ENCODE results near the gene MARCHF9. TPM values are rescaled to one million over a fixed set of nuclear protein-coding genes. Genes with fewer than 3 reads are reported as not detected.

The MARCHF9 gene
- total RNA-seq, 2 donors from 2014 or later = 12.2 to 13.1 TPM

DNA sequence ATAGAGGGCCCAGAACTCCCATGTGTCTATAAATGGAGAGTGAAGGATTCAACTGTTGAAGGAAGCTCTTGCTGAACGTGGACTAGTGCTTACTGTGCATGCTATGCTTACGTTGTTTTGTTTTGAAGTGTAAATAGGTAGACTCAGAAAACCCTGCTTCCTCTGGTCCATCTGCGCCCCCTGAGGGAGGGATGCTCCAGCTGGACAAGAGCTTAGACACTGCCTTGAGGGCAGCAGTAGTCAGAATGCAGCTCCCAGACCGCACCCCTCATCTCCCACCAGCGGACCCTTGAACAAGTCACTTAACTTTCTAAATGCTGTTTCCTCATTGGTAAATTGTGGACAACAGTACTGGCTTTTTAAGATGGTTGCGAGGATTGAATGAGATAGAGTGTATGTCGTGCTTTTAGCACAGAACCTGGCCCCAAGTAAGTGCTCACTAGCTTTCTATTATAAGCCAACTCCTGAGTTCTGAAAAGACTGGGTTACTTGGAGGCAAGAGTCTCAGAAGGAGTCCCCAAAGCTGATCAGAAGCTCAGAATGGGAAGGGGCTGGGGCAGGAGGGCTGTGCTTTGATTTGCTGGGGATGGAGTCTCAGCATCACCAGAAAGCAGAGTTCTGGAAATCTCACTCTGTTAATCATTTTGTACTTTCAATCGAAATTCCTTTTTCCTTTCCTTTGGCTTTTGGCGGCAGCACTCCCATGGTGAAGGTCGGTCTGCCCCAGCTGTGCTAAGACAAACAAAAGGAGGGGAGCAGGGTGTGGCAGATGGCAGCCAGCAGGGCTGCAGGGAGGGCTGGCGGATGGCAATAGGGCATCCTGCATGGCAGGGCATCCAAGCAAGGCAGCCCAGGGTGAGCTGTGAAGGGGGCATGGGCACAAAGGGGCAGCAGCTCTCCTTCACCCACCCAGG is 31.9 kb upstream of the MARCHF9 start:
- intact Hi-C loops (cut with DNase I, micrococcal nuclease) = no loop called here
- no peak for DNase-seq
- no peak for ATAC-seq

GRCh38 chr12:57723630-57723962 is 31.3 kb upstream of the MARCHF9 start:
- no peak for ATAC-seq
- no peak for DNase-seq
- intact Hi-C loops (cut with DNase I, micrococcal nuclease) = no loop called here

DNA sequence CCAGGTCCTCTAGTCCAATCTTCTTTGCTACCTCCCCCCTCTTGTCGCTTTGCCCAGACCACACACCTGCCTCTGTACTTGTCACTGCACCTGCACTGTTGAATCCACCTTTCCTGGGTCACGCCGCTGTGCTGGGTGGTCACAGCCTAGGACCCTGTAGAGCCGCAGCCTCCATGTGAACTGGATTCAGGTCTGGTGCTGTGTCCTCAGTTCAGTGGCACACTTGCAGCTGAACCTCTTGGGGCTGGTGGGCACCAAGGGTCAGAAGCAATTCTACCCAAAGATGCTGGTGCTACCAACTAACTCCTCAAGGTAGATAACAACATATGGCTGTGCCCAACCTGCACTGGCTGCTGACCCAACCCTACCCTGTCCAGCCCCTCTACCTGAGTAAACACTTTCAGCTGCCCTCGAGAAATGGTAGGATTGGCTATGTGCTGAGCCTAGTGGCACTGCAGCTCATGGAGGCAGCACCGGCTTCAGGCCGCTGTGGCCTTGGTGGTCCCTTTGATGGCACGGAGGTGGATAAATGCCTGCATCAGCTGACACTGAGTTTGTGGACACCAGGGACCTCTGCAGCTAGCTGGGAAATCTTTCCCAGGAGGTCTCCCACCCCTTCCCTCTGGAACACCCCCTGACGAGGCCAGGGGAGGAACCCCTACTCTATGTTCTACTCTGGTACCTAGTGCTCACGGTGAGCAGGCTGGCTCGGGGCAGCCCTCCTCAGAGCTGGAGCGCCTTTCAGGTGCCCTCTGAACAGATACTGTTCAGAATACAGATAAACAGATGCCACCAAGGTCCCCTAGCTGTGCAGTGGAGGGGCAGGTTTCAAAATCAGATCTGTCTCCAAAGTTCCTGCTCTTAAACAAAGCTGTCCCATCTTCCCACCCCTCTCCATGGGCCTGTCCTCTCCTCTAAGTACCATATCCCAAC is 30.6 kb upstream of the MARCHF9 start:
- DNase-seq = no peak
- intact Hi-C loops (cut with DNase I, micrococcal nuclease) = no loop called here
- no peak for ATAC-seq

GRCh38 chr12:57724936-57725740 is 29.8 kb upstream of the MARCHF9 start:
- intact Hi-C loops (cut with DNase I, micrococcal nuclease) = no loop called here
- ATAC-seq (no peak), DNase-seq (no peak)

DNA sequence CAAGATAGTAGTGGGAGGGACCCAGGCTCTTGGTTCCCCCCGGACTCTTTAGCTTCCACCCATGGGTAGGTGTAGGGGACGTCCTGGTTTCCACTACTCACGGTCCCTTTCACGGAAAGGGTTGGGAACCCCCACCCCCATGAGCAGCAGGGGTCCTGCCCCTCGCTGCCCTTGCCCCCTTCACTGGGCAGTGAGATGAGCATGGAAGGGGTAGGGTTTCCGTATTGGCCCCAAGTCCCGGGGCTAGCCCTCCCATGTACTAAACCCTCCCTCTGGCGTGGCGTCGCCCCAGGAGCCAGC is 29.1 kb upstream of the MARCHF9 start:
- intact Hi-C loops (cut with DNase I, micrococcal nuclease) = no loop called here
- no peak for ATAC-seq
- no peak for DNase-seq

DNA sequence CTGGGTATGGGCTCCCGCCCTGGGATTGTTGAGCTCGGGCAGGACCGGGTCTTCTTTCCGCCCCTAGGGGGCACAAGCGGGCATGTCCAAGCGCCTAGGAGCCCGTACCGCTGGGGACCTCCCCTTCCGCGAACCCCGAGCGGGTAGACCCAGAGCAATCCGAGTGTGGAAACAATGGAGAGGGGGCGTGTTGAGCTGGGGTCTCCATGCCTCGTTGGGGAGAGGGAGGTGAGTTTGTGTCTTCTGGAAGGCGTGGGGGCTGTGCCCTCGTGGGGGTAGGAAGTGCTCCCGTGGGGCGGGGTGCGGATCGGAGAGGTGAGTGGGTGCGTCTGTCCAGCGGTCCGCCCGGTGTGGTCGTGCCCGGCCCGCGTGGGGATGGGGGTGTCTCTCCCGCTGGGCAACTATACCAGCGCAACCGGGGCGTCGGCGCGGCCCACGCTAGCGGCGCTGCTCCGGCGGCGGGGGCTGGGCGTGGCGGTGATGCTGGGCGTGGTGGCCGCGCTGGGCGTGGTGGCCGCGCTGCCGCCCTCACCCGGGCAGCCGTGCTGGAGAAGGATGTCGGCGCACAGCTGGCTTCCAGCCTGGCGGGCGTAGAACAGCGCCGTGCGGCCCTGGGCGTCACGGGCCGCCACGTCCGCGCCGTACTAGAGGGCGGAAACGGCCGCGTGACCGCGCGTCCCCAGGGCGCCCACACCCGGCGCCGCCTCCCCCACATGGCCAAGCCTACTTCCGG is 28.6 kb upstream of the MARCHF9 start:
- intact Hi-C loops (cut with DNase I, micrococcal nuclease) = no loop called here
- ATAC-seq (peak; percentile 86), DNase-seq (peak; percentile 78 to 87)

- ATAC-seq (peak; percentile 28), DNase-seq (no peak)
- intact Hi-C loops (cut with DNase I, micrococcal nuclease) = no loop called here
Measured at GRCh38 chr12:57726884-57727757, 27.8 kb upstream of the MARCHF9 start.

- no peak for DNase-seq
Measured at GRCh38 chr12:57727758-57728395, 27.0 kb upstream of the MARCHF9 start.

GRCh38 chr12:57729321-57729844 is 25.5 kb upstream of the MARCHF9 start:
- no peak for DNase-seq
- intact Hi-C loops (cut with DNase I, micrococcal nuclease) = no loop called here
- no peak for ATAC-seq

More at GRCh38 chr12:57727758-57728395, 27.0 kb upstream of the MARCHF9 start:
- intact Hi-C loops (cut with DNase I, micrococcal nuclease) = no loop called here
- ATAC-seq = no peak

- DNase-seq (no peak), ATAC-seq (no peak)
- intact Hi-C loops (cut with DNase I, micrococcal nuclease) = no loop called here
Measured at GRCh38 chr12:57730336-57731067, 24.4 kb upstream of the MARCHF9 start.

- intact Hi-C loops (cut with DNase I, micrococcal nuclease) = no loop called here
- DNase-seq (no peak), ATAC-seq (no peak)
Measured at GRCh38 chr12:57731411-57732080, 23.4 kb upstream of the MARCHF9 start.

DNA sequence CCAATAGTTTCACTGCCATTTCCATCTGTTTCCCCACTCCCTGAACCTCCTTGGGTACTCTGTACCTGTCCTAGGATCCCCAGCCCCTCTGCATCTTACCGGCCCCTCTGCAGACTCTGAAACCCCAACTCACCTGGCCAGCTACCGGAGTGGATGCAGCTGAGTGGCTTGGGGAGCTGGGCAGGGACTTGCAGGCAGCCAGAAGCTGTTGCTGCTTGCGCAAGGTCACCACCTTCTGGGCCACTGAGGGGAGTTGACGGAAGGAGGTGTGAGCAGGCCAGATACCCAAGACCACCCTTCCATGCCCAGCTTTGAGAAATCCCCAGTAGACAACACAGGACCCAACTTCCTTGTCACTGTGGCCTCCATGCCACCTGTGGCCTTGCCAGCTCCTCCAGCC is 22.6 kb upstream of the MARCHF9 start:
- intact Hi-C loops (cut with DNase I, micrococcal nuclease) = no loop called here
- ATAC-seq = no peak
- DNase-seq = no peak

- DNase-seq = no peak
- intact Hi-C loops (cut with DNase I, micrococcal nuclease) = no loop called here
Measured at GRCh38 chr12:57732726-57733593, 21.9 kb upstream of the MARCHF9 start.

GRCh38 chr12:57733928-57734327 is 21.0 kb upstream of the MARCHF9 start:
- intact Hi-C loops (cut with DNase I, micrococcal nuclease) = no loop called here
- DNase-seq = no peak
- no peak for ATAC-seq

More at GRCh38 chr12:57732726-57733593, 21.9 kb upstream of the MARCHF9 start:
- ATAC-seq = no peak

DNA sequence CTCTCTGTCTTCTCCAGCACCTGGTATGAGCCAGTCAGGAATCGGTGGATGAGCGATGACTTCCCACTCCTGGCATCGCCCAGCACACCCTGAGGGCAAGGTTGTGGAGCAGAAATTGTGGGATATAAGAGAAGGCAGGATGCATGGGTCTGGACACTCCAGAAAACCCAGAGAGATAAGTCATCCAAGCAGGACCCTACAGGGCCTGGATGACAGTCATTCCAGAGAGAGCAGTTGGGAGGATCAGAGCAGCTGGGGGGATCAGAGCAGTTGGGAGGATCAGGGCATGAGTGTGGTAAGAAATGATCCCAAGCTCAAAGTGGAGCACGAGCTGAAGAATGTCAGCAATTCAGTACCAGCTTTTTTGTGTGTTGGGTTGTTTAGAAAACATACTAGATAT is 20.3 kb upstream of the MARCHF9 start:
- no peak for ATAC-seq
- DNase-seq = no peak
- intact Hi-C loops (cut with DNase I, micrococcal nuclease) = no loop called here

Measured in left colon (tissue), 2 donors.